T-helper 17 cell (primary cell): ENCODE results near the gene XAF1. TPM values are rescaled to one million over a fixed set of nuclear protein-coding genes. Genes with fewer than 3 reads are reported as not detected.
"Not testable (repeated sequence)": the region's sequence is repeated elsewhere in the genome, so short reads cannot be mapped to it uniquely, and the experiment has no call there.

ENCODE experiments used
- ATAC-seq: fragments of 150-1000 bp; cut with Tn5 transposase; 2 replicates; pipeline ENCODE4 v1.10.0; 2021; ENCODE audit warnings: mild to moderate bottlenecking, moderate library complexity
- DNase-seq, 3 donors: peaks; one replicate each; pipeline versions ENCODE4 v3.0.0 to v3.0.0-alpha.2; 2020 to 2021
- H3K9me3 ChIP-seq: one replicate; pipeline ENCODE4 v1.7.0; 2013; ENCODE audit warnings: low read length, mild to moderate bottlenecking; ENCODE audit not compliant: control insufficient read depth, poor library complexity, severe bottlenecking
- H3K27ac Mint-ChIP-seq: one replicate; pipeline ENCODE4 v1.8.0; 2022; ENCODE audit warnings: mild to moderate bottlenecking, moderate library complexity, mixed read lengths
- H3K27me3 Mint-ChIP-seq: one replicate; pipeline ENCODE4 v1.8.0; 2022; ENCODE audit warnings: mixed read lengths
- H3K36me3 Mint-ChIP-seq: one replicate; pipeline ENCODE4 v1.8.0; 2022; ENCODE audit warnings: low read depth, mixed read lengths
- H3K4me1 Mint-ChIP-seq: one replicate; pipeline ENCODE4 v1.8.0; 2022; ENCODE audit warnings: mild to moderate bottlenecking, mixed read lengths
- H3K4me3 Mint-ChIP-seq: one replicate; pipeline ENCODE4 v1.8.0; 2022; ENCODE audit warnings: mild to moderate bottlenecking, moderate library complexity, mixed read lengths
- total RNA-seq, 4 donors: library from RNA in 2 of 4; stranded (reverse) in 2 of 4; gene quantifications; one replicate each; pipeline ENCODE4 v1.2.3 and lab custom pipeline; 2022 to 2026

The XAF1 gene
- total RNA-seq, 2 donors from 2014 or later: 41.2 to 53.2 TPM

- H3K4me1 Mint-ChIP-seq: peaks cover 4% of the 10 kb centered on the region
- peaks cover 4% of the 10 kb centered on the region for H3K36me3 Mint-ChIP-seq
- DNase-seq (no peak), ATAC-seq (no peak)
- no peaks in the 10 kb centered on the region for H3K9me3 ChIP-seq
- H3K27me3 Mint-ChIP-seq: peaks cover 45% of the 10 kb centered on the region
- H3K4me3 Mint-ChIP-seq: no peak overlapping the region
- H3K27ac Mint-ChIP-seq: no peak overlapping the region
Observed at GRCh38 chr17:6796017-6796886, 40.4 kb downstream of the XAF1 start.

- Mint-ChIP-seq H3K4me3 (no peak overlapping the region), H3K27me3 (peaks cover 39% of the 10 kb centered on the region), H3K36me3 (peaks cover 4% of the 10 kb centered on the region), H3K27ac (no peak overlapping the region), H3K4me1 (peaks cover 4% of the 10 kb centered on the region)
- DNase-seq: no peak
- no peaks in the 10 kb centered on the region for H3K9me3 ChIP-seq
- ATAC-seq: no peak
Observed at GRCh38 chr17:6796887-6797490, 41.1 kb downstream of the XAF1 start.

- Mint-ChIP-seq H3K4me1 (no peaks in the 10 kb centered on the region), H3K36me3 (no peaks in the 10 kb centered on the region), H3K27ac (no peak overlapping the region), H3K27me3 (peaks cover 31% of the 10 kb centered on the region), H3K4me3 (no peak overlapping the region)
- ATAC-seq: no peak
- DNase-seq: no peak
- no peaks in the 10 kb centered on the region for H3K9me3 ChIP-seq
Observed at GRCh38 chr17:6797718-6798351, 42.0 kb downstream of the XAF1 start.

GRCh38 chr17:6799738-6800137 is 43.9 kb downstream of the XAF1 start:
- DNase-seq (no peak), ATAC-seq (no peak)
- Mint-ChIP-seq H3K27me3 (peaks cover 22% of the 10 kb centered on the region), H3K4me3 (no peak overlapping the region), H3K4me1 (no peaks in the 10 kb centered on the region), H3K27ac (no peak overlapping the region), H3K36me3 (no peaks in the 10 kb centered on the region)
- H3K9me3 ChIP-seq: no peaks in the 10 kb centered on the region

GRCh38 chr17:6800422-6801027 is 44.7 kb downstream of the XAF1 start:
- DNase-seq: no peak
- Mint-ChIP-seq H3K4me3 (no peak overlapping the region), H3K36me3 (no peaks in the 10 kb centered on the region), H3K27me3 (peaks cover 22% of the 10 kb centered on the region), H3K27ac (no peak overlapping the region), H3K4me1 (no peaks in the 10 kb centered on the region)
- H3K9me3 ChIP-seq: no peaks in the 10 kb centered on the region
- ATAC-seq: no peak

GRCh38 chr17:6811510-6811909 is 55.7 kb downstream of the XAF1 start:
- Mint-ChIP-seq H3K27ac (no peak overlapping the region), H3K36me3 (peaks cover 5% of the 10 kb centered on the region), H3K4me3 (no peak overlapping the region), H3K4me1 (no peaks in the 10 kb centered on the region), H3K27me3 (peaks cover 39% of the 10 kb centered on the region)
- no peaks in the 10 kb centered on the region for H3K9me3 ChIP-seq
- ATAC-seq (no peak), DNase-seq (no peak)

GRCh38 chr17:6812295-6812694 is 56.4 kb downstream of the XAF1 start:
- H3K9me3 ChIP-seq: no peaks in the 10 kb centered on the region
- no peak for DNase-seq
- peaks cover 3% of the 10 kb centered on the region for H3K36me3 Mint-ChIP-seq
- no peak overlapping the region for H3K4me3 Mint-ChIP-seq
- no peak overlapping the region for H3K27ac Mint-ChIP-seq
- H3K4me1 Mint-ChIP-seq: no peaks in the 10 kb centered on the region
- ATAC-seq: no peak
- peaks cover 39% of the 10 kb centered on the region for H3K27me3 Mint-ChIP-seq

GRCh38 chr17:6815775-6816174 is 59.9 kb downstream of the XAF1 start:
- ATAC-seq: no peak
- peaks cover 53% of the 10 kb centered on the region for H3K27me3 Mint-ChIP-seq
- no peak for DNase-seq
- H3K4me3 Mint-ChIP-seq: no peak overlapping the region
- no peaks in the 10 kb centered on the region for H3K4me1 Mint-ChIP-seq
- H3K27ac Mint-ChIP-seq: no peak overlapping the region
- no peaks in the 10 kb centered on the region for H3K9me3 ChIP-seq
- H3K36me3 Mint-ChIP-seq: peaks cover 3% of the 10 kb centered on the region

GRCh38 chr17:6816368-6816767 is 60.5 kb downstream of the XAF1 start:
- ATAC-seq, H3K4me1 Mint-ChIP-seq, H3K9me3 ChIP-seq, H3K27ac Mint-ChIP-seq, H3K36me3 Mint-ChIP-seq, H3K4me3 Mint-ChIP-seq, DNase-seq: not testable (repeated sequence)
- peaks cover 54% of the 10 kb centered on the region for H3K27me3 Mint-ChIP-seq

- no peaks in the 10 kb centered on the region for H3K4me1 Mint-ChIP-seq
- ATAC-seq: no peak
- no peaks in the 10 kb centered on the region for H3K36me3 Mint-ChIP-seq
- no peak for DNase-seq
- H3K9me3 ChIP-seq: no peaks in the 10 kb centered on the region
- peaks cover 54% of the 10 kb centered on the region for H3K27me3 Mint-ChIP-seq
- H3K4me3 Mint-ChIP-seq: no peak overlapping the region
- H3K27ac Mint-ChIP-seq: no peak overlapping the region
Observed at GRCh38 chr17:6818938-6819337, 63.1 kb downstream of the XAF1 start.

- H3K9me3 ChIP-seq: no peaks in the 10 kb centered on the region
- H3K27me3 Mint-ChIP-seq: peaks cover 65% of the 10 kb centered on the region
- ATAC-seq (no peak), DNase-seq (no peak)
- H3K4me3 Mint-ChIP-seq: no peak overlapping the region
- H3K27ac Mint-ChIP-seq: no peak overlapping the region
- H3K36me3 Mint-ChIP-seq: peaks cover 2% of the 10 kb centered on the region
- no peaks in the 10 kb centered on the region for H3K4me1 Mint-ChIP-seq
Observed at GRCh38 chr17:6823011-6823442, 67.2 kb downstream of the XAF1 start.
